Caco-2 (cell line): ENCODE results near the gene TNFRSF4. TPM values are rescaled to one million over a fixed set of nuclear protein-coding genes. Genes with fewer than 3 reads are reported as not detected.
A peak's percentile ranks its signal among the peaks of the same experiment; 100 is the strongest.

Experiments
- BruUV-seq: library from RNA; stranded (reverse); fragments of 400-500 nt; replicated peaks from 2 replicates; lab custom pipeline; 2021; lab: Mats Ljungman, UMichigan
- CTCF ChIA-PET: fragments of 300-600 bp; sonication (Branson Sonifier 250); formaldehyde crosslinking; loops from one replicate; lab custom pipeline; 2022; ENCODE audit warnings: antibody characterized with exemption; lab: Charles Lee
- POLR2A ChIA-PET: fragments of 300-600 bp; sonication (Branson Sonifier 250); formaldehyde crosslinking; loops from one replicate; lab custom pipeline; 2022; ENCODE audit warnings: antibody characterized with exemption; lab: Charles Lee
- DNase-seq, 2 experiments: peaks; one replicate each; pipeline versions ENCODE4 v3.0.0 to v3.0.0-alpha.2; 2020 to 2022
- H3K27me3 ChIP-seq: replicated peaks from 2 replicates; pipeline ENCODE4 v1.6.0; 2011; ENCODE audit warnings: low read length; ENCODE audit not compliant: control insufficient read depth, insufficient read depth
- H3K36me3 ChIP-seq: 2 replicates; pipeline ENCODE4 v1.5.1; 2011; ENCODE audit warnings: low read length; ENCODE audit not compliant: control insufficient read depth, insufficient read depth
- H3K4me1 ChIP-seq: fragments of 250-450 bp; sonication (Bioruptor Pico); 2 replicates; pipeline ENCODE4 v1.5.1; 2020; ENCODE audit warnings: mild to moderate bottlenecking
- H3K4me3 ChIP-seq: 2 replicates; pipeline ENCODE4 v1.5.1; 2011; ENCODE audit warnings: low read depth, mild to moderate bottlenecking, control low read depth, low read length
- H3K9me3 ChIP-seq: fragments of 250-450 bp; sonication (Bioruptor Pico); 2 replicates; pipeline ENCODE4 v1.5.1; 2020; ENCODE audit warnings: mild to moderate bottlenecking, moderate library complexity
- H3K27ac Mint-ChIP-seq: one replicate; pipeline ENCODE4 v1.8.0; 2022; ENCODE audit warnings: mixed read lengths; ENCODE audit not compliant: unreplicated experiment
- H3K27me3 Mint-ChIP-seq: one replicate; pipeline ENCODE4 v1.8.0; 2022; ENCODE audit warnings: mixed read lengths; ENCODE audit not compliant: insufficient read depth, unreplicated experiment
- H3K36me3 Mint-ChIP-seq: one replicate; pipeline ENCODE4 v1.8.0; 2022; ENCODE audit warnings: mild to moderate bottlenecking, mixed read lengths; ENCODE audit not compliant: insufficient read depth, unreplicated experiment
- H3K4me1 Mint-ChIP-seq: one replicate; pipeline ENCODE4 v1.8.0; 2022; ENCODE audit warnings: low read depth, mixed read lengths; ENCODE audit not compliant: unreplicated experiment
- H3K4me3 Mint-ChIP-seq: one replicate; pipeline ENCODE4 v1.8.0; 2022; ENCODE audit warnings: mild to moderate bottlenecking, moderate library complexity, mixed read lengths; ENCODE audit not compliant: unreplicated experiment
- H3K9me3 Mint-ChIP-seq: one replicate; pipeline ENCODE4 v1.8.0; 2022; ENCODE audit warnings: mixed read lengths; ENCODE audit not compliant: unreplicated experiment
- CTCF ChIP-seq, 2 experiments: fragments of 200-600 bp in 1 of 2; IDR thresholded peaks; 1 replicate in 1 of 2; 2 replicates in 1 of 2; pipeline versions ENCODE4 v1.5.1 to v1.8.0; 2011 to 2022; ENCODE audit warnings: antibody characterized with exemption in 1 of 2, control low read depth in 1 of 2, inconsistent platforms in 1 of 2, low read depth in 1 of 2, low read length in 1 of 2, mild to moderate bottlenecking in 1 of 2, moderate library complexity in 1 of 2; ENCODE audit not compliant: insufficient read depth in 1 of 2, severe bottlenecking in 1 of 2, unreplicated experiment in 1 of 2
- intact Hi-C: fragments of 100-400 bp; cut with micrococcal nuclease; formaldehyde crosslinking; loops from one replicate; pipeline ENCODE4 v1.10.0; 2022; ENCODE audit not compliant: unreplicated experiment
- total RNA-seq: library from RNA; stranded (reverse); gene quantifications from 2 replicates; pipeline ENCODE4 v1.2.3, GENCODE V29; 2022

The TNFRSF4 gene
- total RNA-seq, 1 experiment from 2014 or later, result not detected

GRCh38 chr1:1259119-1259488 lies 45.2 kb upstream of the TNFRSF4 start:
- BruUV-seq, result no TSS peak
- ChIA-PET CTCF (no interaction called here), POLR2A (no interaction called here)
- H3K4me1 Mint-ChIP-seq, result no peaks in the 10 kb centered on the region
- Histone ChIP-seq H3K9me3 (no peaks in the 10 kb centered on the region), H3K4me1 (no peaks in the 10 kb centered on the region), H3K4me3 (no peak overlapping the region), H3K27me3 (no peaks in the 10 kb centered on the region), H3K36me3 (peaks cover 1% of the 10 kb centered on the region; the same call in 1 of the 2 replicates)
- no peak overlapping the region for H3K4me3 Mint-ChIP-seq
- intact Hi-C loops, result no loop called here
- TF ChIP-seq CTCF (IDR thresholded peaks at IDR 0.05; ENCODE audit: insufficient read depth in 1 of 2, low read depth in 1 of 2, low read length in 1 of 2, severe bottlenecking in 1 of 2, unreplicated experiment in 1 of 2), result no peak
- no peaks in the 10 kb centered on the region for H3K9me3 Mint-ChIP-seq
- H3K27ac Mint-ChIP-seq, result no peak overlapping the region
- H3K27me3 Mint-ChIP-seq, result no peaks in the 10 kb centered on the region
- H3K36me3 Mint-ChIP-seq, result peaks cover 81% of the 10 kb centered on the region
- DNase-seq, result no peak

- Histone ChIP-seq H3K27me3 (no peaks in the 10 kb centered on the region), H3K36me3 (peaks cover 1% of the 10 kb centered on the region; the same call in 1 of the 2 replicates), H3K4me1 (no peaks in the 10 kb centered on the region), H3K9me3 (no peaks in the 10 kb centered on the region), H3K4me3 (no peak overlapping the region)
- ChIA-PET POLR2A (no interaction called here), CTCF (interaction anchor here (0.5 kb wide), 1 partner anchor 16 kb away, joined by 3 read pairs; no protein-coding TSS in a partner anchor)
- H3K9me3 Mint-ChIP-seq, result no peaks in the 10 kb centered on the region
- intact Hi-C loops, result no loop called here
- BruUV-seq, result no TSS peak
- H3K4me3 Mint-ChIP-seq, result no peak overlapping the region
- peaks cover 86% of the 10 kb centered on the region for H3K36me3 Mint-ChIP-seq
- no peaks in the 10 kb centered on the region for H3K27me3 Mint-ChIP-seq
- H3K27ac Mint-ChIP-seq, result peak overlapping the region; percentile 60
- H3K4me1 Mint-ChIP-seq, result no peaks in the 10 kb centered on the region
- TF ChIP-seq CTCF (IDR thresholded peaks at IDR 0.05; ENCODE audit: insufficient read depth in 1 of 2, low read depth in 1 of 2, low read length in 1 of 2, severe bottlenecking in 1 of 2, unreplicated experiment in 1 of 2), result no peak
- DNase-seq, result no peak
Observed at GRCh38 chr1:1256956-1257871, 43.3 kb upstream of the TNFRSF4 start.

- Mint-ChIP-seq H3K27ac (no peak overlapping the region), H3K36me3 (peaks cover 76% of the 10 kb centered on the region), H3K4me3 (no peak overlapping the region), H3K27me3 (no peaks in the 10 kb centered on the region), H3K4me1 (no peaks in the 10 kb centered on the region), H3K9me3 (no peaks in the 10 kb centered on the region)
- no peak overlapping the region for H3K4me3 ChIP-seq
- H3K27me3 ChIP-seq, result no peaks in the 10 kb centered on the region
- ChIA-PET POLR2A (no interaction called here), CTCF (interaction anchor here (0.7 kb wide), 1 partner anchor 9 kb away, joined by 3 read pairs; no protein-coding TSS in a partner anchor)
- intact Hi-C loops, result no loop called here
- no peak for TF ChIP-seq CTCF (IDR thresholded peaks at IDR 0.05; ENCODE audit: insufficient read depth in 1 of 2, low read depth in 1 of 2, low read length in 1 of 2, severe bottlenecking in 1 of 2, unreplicated experiment in 1 of 2)
- no TSS peak for BruUV-seq
- H3K4me1 ChIP-seq, result no peaks in the 10 kb centered on the region
- H3K36me3 ChIP-seq, result peaks cover 1% of the 10 kb centered on the region; the same call in 1 of the 2 replicates
- DNase-seq, result no peak
- H3K9me3 ChIP-seq, result no peaks in the 10 kb centered on the region
Observed at GRCh38 chr1:1255611-1256010, 41.7 kb upstream of the TNFRSF4 start.
